HL-60 (cell line): ENCODE results near the gene MKLN1.

Experiments used
- DNase-seq, 2 experiments: peaks; one replicate each; pipeline ENCODE4 v3.0.0-alpha.2; 2010 to 2020; ENCODE audit warnings: low read depth in 1 of 2, low spot score in 1 of 2
- H3K27ac ChIP-seq: fragments of 250-450 bp; sonication (Bioruptor Pico); replicated peaks from 2 replicates; pipeline ENCODE4 v1.5.1; 2020; ENCODE audit warnings: mild to moderate bottlenecking, moderate library complexity
- H3K27me3 ChIP-seq: fragments of 250-450 bp; sonication (Bioruptor Pico); 2 replicates; pipeline ENCODE4 v1.5.1; 2021; ENCODE audit warnings: mild to moderate bottlenecking, moderate library complexity; ENCODE audit not compliant: insufficient read depth, poor library complexity, severe bottlenecking
- H3K4me3 ChIP-seq: replicated peaks from 2 replicates; pipeline ENCODE4 v1.5.1; 2011; ENCODE audit warnings: mild to moderate bottlenecking, control low read depth, low read length; ENCODE audit not compliant: insufficient read depth
- GABPA ChIP-seq: IDR thresholded peaks from 2 replicates; pipeline ENCODE4 v1.6.1; 2012; ENCODE audit warnings: low read depth
- POLR2AphosphoS5 ChIP-seq: IDR thresholded peaks from 2 replicates; pipeline ENCODE4 v1.6.1; 2012; ENCODE audit warnings: low read depth
- REST ChIP-seq: IDR thresholded peaks from 2 replicates; pipeline ENCODE4 v1.6.1; 2012; ENCODE audit warnings: low read depth; ENCODE audit not compliant: insufficient replicate concordance
- SPI1 ChIP-seq: IDR thresholded peaks from 2 replicates; pipeline ENCODE4 v1.6.1; 2012; ENCODE audit warnings: low read depth, mild to moderate bottlenecking, borderline replicate concordance
- TF ChIP-seq, protein P1 (sequence below): IDR thresholded peaks from one replicate; pipeline ENCODE4 v1.5.1; 2011; ENCODE audit warnings: low read length, control low read depth, inconsistent platforms; ENCODE audit not compliant: insufficient read depth

Gene MKLN1

DNA sequence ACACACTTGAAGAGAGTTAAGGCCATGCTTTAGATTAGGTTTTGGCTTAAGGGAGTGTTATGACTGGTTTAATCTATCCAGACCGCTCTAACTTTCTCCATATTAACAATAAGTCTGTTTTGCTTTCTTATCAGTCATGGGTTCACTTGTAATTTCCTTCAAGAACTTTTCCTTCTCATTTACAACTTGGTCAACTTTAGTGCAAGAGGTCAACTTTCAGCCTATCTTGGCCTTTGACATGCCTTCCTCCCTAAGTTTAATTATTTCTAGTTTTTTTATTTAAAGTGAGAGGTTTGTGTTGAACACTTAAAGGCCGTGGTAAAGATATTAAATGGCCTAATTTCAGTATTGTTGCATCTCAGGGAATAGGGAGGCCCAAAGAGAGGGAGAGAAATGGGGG is 75.6 kb downstream of the MKLN1 start:
- no peak for DNase-seq
- Histone ChIP-seq H3K27me3 (no peaks in the 10 kb centered on the region), H3K4me3 (no peak overlapping the region), H3K27ac (no peak overlapping the region)
- TF ChIP-seq REST, result no peak
- TF ChIP-seq, protein P1, sequence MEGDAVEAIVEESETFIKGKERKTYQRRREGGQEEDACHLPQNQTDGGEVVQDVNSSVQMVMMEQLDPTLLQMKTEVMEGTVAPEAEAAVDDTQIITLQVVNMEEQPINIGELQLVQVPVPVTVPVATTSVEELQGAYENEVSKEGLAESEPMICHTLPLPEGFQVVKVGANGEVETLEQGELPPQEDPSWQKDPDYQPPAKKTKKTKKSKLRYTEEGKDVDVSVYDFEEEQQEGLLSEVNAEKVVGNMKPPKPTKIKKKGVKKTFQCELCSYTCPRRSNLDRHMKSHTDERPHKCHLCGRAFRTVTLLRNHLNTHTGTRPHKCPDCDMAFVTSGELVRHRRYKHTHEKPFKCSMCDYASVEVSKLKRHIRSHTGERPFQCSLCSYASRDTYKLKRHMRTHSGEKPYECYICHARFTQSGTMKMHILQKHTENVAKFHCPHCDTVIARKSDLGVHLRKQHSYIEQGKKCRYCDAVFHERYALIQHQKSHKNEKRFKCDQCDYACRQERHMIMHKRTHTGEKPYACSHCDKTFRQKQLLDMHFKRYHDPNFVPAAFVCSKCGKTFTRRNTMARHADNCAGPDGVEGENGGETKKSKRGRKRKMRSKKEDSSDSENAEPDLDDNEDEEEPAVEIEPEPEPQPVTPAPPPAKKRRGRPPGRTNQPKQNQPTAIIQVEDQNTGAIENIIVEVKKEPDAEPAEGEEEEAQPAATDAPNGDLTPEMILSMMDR, result no peak
- no peak for TF ChIP-seq GABPA
- TF ChIP-seq POLR2AphosphoS5, result no peak
- TF ChIP-seq SPI1, result no peak

- TF ChIP-seq REST (no peak), SPI1 (no peak), GABPA (no peak), POLR2AphosphoS5 (no peak)
- TF ChIP-seq, protein P1, result no peak
- no peaks in the 10 kb centered on the region for H3K27me3 ChIP-seq
- no peak for DNase-seq
- H3K4me3 ChIP-seq, result no peak overlapping the region
- H3K27ac ChIP-seq, result no peak overlapping the region
Observed at GRCh38 chr7:131404226-131404911, 76.7 kb downstream of the MKLN1 start.

- H3K27ac ChIP-seq, result no peak overlapping the region
- no peak overlapping the region for H3K4me3 ChIP-seq
- no peaks in the 10 kb centered on the region for H3K27me3 ChIP-seq
- DNase-seq, result no peak
- TF ChIP-seq, protein P1, result no peak
- TF ChIP-seq POLR2AphosphoS5 (no peak), REST (no peak), GABPA (no peak), SPI1 (no peak)
Observed at GRCh38 chr7:131409129-131409766, 81.6 kb downstream of the MKLN1 start.
